GM12892 (cell line): ENCODE data around the gene TRDMT1.

ENCODE experiments used
- DNase-seq: peaks from one replicate; pipeline ENCODE4 v3.0.0; 2011; ENCODE audit not compliant: insufficient read length
- FAIRE-seq: peaks from 2 replicates; lab custom pipeline; 2011; peaks lifted over from hg19 to GRCh38; lab: Jason Lieb, UNC
- POLR2A ChIP-seq: IDR thresholded peaks from 2 replicates; pipeline ENCODE4 v1.6.1; 2011; ENCODE audit warnings: low read depth, low read length, control low read depth
- POLR2AphosphoS5 ChIP-seq: IDR thresholded peaks from 2 replicates; pipeline ENCODE4 v1.6.1; 2011; ENCODE audit warnings: low read depth, low read length, control low read depth
- TAF1 ChIP-seq: IDR thresholded peaks from 2 replicates; pipeline ENCODE4 v1.6.1; 2011; ENCODE audit warnings: low read depth, mild to moderate bottlenecking, control low read depth, low read length, borderline replicate concordance

TRDMT1 gene

DNA sequence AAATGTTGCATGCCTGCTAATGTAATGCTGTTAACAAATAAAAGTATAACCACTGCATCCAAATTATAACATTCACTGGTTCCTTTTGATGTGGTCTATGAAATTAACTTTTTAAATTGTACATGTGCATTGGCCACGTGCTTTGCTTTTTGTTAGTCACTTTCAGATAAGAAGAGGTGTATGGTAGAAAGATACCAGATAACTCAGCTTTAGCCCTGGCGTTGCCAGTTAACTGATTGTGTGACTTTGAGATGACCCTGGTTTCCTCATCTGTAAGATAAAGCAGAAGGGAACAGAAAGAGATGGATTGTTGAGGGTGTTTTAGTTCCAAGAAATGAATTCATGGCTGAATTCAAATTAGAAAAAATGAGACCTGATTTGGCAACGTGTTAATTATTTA, 1.9 kb upstream of the TRDMT1 start:
- DNase-seq: no peak
- TF ChIP-seq POLR2AphosphoS5 (no peak), POLR2A (no peak), TAF1 (no peak)
- no peak for FAIRE-seq

DNA sequence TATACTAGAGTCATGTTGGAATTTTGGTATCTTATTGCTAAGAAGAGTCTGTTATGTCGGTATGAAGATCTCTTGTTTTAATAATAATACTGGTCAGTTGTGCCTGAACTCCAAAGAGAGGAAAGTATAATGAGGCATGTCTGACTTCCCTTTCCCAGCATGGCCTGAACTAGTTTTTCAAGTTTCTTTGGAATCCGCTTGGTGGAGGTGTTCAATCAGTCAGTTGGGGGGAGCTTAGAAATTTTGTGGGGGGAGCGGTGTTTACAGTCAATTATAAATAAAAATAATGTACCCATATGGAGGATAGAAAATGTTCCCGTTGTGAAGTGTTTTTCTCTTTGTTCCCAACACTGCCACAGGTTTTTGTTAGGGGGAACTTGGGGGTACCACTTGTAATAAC, 1.5 kb upstream of the TRDMT1 start:
- TF ChIP-seq TAF1: no peak
- no peak for TF ChIP-seq POLR2A
- no peak for TF ChIP-seq POLR2AphosphoS5
- FAIRE-seq (no peak), DNase-seq (no peak)

DNA sequence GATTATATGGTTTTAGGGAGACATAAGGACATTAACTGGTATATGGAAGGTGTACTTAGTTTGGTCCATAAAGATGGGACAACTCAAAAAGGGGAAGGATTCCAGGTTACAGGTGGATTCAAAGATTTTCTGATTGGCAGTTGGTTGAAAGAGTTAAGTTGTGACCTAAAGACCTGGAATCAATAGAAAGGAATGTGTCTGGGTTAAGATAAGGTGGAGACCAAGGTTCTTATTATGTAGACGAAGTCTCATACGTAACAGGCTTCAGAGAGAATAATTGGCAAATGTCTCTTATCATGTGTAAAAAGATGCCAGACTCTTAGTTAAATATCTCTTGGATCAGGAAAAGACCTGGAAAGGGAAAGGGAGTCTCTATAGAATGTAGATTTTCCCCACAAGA, 1.0 kb upstream of the TRDMT1 start:
- FAIRE-seq (no peak), DNase-seq (no peak)
- no peak for TF ChIP-seq POLR2A
- no peak for TF ChIP-seq TAF1
- TF ChIP-seq POLR2AphosphoS5: no peak

DNA sequence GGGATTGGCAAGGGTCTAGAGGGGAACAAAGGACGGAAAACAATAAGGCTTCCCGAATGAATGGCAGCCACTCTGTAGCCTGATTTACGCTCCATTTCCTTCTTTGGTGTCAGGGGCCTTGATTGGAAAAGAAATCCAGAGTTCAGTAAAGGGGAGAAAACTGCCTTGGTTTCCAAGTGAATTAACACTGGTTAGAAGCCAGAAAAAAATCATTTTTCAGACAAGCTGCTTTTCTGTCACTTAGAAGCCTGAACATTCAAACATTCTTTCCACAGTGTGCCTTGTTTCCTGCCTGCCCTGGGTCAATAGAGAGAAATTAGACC, 283 bp upstream of the TRDMT1 start:
- FAIRE-seq: no peak
- DNase-seq: no peak
- TF ChIP-seq TAF1: no peak
- TF ChIP-seq POLR2AphosphoS5: no peak
- TF ChIP-seq POLR2A: no peak

DNA sequence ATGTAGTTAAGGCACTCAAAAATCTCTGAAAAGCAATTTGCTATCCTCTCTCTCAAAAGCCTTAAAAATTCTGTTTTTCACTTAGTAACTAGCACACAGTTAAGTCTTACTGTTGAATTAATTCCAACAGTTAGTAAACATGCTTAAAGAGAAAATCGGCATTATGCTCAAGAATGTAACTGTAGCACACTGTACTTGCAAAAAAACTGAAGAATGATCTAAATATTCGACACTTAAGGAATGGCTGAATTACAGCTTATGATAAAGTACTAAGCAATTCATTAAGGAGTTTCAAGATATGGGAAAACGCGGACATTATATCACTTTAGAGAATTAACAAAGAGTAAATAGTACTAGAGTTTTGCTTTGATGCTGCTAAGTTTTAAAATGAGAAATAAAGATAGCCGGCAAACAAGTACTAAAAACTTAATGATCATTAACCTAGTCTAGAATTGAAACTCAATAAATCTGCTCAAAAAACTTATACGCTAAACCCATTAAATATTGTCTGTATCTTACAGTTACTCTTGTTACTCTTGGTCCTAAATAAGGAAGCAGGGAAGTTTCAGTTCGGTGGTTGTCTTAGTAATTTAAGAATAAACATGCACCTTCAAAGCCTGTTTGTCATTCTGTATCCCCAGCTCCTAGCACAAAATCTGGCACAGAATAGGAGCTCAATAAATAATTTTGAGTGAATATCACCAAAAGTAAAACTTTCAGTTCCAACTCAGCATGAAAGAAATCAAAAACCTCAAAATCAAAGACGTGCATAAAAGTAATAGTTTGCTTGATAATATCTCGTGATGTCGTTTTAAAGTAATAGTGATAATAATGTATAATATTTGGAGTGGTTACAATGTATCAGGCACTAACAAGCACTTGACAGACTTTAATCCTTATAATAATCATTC, 1.2 kb downstream of the TRDMT1 start:
- TF ChIP-seq POLR2A (no peak), TAF1 (no peak), POLR2AphosphoS5 (no peak)
- DNase-seq: no peak
- no peak for FAIRE-seq

DNA sequence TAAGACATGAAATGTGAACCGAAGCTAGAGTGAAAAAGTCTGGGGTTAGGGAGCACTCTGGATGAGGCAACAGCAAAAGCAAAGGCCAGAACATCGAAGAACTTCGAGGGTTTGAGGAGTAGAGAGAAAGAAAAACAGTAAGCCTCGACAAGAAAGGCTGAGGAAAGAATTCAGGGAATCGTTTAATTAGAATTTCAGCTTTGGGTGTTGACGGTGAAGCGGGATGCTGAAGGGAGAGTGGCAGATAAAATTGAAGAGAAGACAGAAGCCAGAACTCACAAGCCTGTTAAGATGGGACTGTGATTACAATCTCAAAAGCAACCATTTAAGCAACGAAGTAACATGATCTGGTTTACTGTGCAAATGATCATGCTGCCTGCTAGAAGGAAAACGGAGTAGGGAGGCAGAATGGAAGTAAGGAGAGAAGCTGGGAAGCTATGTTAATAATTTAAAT, 2.1 kb downstream of the TRDMT1 start:
- no peak for FAIRE-seq
- no peak for DNase-seq
- TF ChIP-seq POLR2AphosphoS5 (no peak), POLR2A (no peak), TAF1 (no peak)

DNA sequence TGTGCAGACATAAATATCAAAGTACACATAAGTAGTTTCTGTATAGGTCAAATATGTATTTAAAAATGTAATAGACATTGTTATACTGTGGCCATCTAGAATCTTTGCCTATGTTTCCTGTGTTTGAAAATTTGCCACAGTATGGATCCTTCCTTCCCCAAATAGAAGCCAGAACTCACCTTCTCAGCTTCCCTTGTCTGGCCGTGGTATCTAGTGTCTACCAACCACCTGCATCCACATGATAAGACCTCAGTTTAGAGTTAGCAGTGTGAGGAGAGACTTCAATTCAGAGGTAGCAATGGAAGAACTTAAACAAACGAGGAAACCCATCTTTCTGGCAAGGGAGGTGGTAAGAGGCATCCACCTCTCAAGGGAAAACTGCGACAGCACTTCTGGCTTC, 4.9 kb downstream of the TRDMT1 start:
- DNase-seq: no peak
- no peak for TF ChIP-seq POLR2A
- TF ChIP-seq TAF1: no peak
- TF ChIP-seq POLR2AphosphoS5: no peak
- FAIRE-seq: no peak

DNA sequence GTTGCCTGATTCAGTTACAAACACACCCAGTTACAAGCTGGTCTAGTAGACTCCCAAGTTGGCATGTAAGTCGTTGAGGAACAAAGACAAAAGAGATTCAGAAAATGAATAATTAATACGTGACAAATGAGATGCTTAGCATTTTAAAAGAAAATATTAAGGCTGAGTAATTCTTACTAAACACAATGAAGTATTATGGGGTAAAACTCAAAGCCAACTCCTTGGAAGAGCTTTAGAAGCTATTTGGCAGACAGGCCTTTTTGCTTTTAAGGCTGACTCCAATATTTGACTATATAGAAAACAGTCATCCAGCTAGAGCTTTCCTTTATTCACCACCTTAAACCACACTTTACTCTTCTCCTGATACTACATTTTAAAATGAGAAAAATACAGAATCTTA, 5.4 kb downstream of the TRDMT1 start:
- FAIRE-seq (no peak), DNase-seq (no peak)
- no peak for TF ChIP-seq POLR2AphosphoS5
- TF ChIP-seq POLR2A: no peak
- TF ChIP-seq TAF1: no peak

DNA sequence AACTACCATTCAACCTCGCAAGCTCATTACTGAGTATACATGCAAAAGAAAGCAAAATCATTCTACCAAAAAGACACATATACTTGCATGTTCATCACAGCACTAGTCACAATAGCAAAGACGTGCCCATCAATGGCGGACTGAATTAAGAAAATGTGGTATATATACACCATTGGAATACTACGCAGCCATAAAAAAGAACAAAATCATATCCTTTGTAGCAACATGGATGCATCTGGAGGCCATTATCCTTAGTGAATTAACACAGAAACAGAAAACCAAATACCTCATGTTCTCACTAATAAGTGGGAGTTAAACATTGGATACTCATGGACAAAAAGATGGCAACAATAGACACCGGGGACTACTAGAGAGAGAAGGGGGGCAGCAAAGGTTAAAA, 6.4 kb downstream of the TRDMT1 start:
- TF ChIP-seq TAF1 (no peak), POLR2A (no peak), POLR2AphosphoS5 (no peak)
- FAIRE-seq (peak; percentile 66), DNase-seq (no peak)

DNA sequence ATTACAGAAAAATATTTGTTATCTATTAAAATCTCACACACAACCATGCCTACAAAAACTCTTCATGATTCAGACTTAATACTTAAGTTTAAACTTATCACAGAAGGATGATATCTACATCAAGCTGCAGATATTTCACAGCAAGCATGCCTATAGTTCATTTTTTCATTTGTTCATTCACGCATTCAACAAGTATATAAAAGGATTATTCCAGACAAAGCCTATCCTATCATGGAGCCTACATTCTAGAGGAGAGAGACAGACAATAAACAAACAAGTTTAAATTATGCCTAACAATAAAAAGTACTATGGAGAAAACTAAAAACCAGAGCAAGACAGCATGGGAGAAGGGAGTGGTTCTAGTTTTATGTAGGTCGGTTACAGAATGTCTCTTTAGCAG, 10.9 kb downstream of the TRDMT1 start:
- no peak for TF ChIP-seq POLR2AphosphoS5
- TF ChIP-seq POLR2A: no peak
- TF ChIP-seq TAF1: no peak
- DNase-seq: no peak
- FAIRE-seq: no peak

DNA sequence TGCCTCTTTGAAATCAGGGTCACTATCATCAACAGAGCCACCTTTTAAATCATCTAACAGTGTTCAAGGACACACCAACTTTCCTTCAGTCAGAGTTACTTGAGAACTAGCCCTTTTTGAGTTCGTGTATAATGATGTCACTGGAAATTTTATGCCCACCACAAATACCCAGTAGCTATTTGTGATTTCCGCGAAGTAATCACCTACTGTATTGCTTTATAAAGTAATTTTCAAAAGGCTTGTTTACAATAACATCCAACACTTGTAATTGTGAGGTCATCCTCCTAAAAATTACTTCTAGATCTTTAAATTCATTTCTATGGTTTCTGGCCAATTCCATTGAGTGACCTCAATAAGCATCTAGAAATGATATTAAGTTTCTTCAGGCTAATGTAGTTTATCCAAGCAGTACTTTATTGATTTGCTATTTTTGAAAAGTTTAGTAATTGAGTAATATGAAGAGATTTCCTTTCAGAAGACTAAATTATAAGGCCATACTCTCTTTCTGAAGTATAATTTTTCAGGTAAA, 12.8 kb downstream of the TRDMT1 start:
- TF ChIP-seq POLR2A: no peak
- no peak for TF ChIP-seq POLR2AphosphoS5
- no peak for TF ChIP-seq TAF1
- no peak for FAIRE-seq
- no peak for DNase-seq

DNA sequence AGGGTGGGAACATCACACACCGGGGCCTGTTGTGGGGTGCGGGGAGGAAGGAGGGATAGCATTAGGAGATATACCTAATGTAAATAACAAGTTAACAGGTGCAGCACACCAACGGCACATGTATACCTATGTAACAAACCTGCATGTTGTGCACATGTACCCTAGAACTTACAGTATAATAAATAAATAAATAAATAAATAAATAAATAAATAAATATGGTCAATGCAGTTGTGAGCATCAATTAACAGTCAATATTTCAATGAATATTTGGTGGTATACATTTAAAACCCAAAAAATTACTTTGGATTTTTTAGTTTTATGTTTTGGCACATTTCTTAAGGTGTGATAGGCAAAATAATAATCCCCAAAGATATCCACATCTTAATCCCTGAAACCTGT, 15.6 kb downstream of the TRDMT1 start:
- FAIRE-seq (no peak), DNase-seq (no peak)
- TF ChIP-seq POLR2AphosphoS5 (no peak), TAF1 (no peak), POLR2A (no peak)
